Measurements from ENCODE around the gene ZNF438. TPM values are rescaled to one million over a fixed set of nuclear protein-coding genes. Genes with fewer than 3 reads are reported as not detected.

The ZNF438 gene
- total and polyA plus RNA-seq, 10 of the 15 experiments (the other 5 are each of a cell fraction or from before 2014, with no cell fraction given), result 0.93 to 5.2 (median 1.9) TPM

DNA sequence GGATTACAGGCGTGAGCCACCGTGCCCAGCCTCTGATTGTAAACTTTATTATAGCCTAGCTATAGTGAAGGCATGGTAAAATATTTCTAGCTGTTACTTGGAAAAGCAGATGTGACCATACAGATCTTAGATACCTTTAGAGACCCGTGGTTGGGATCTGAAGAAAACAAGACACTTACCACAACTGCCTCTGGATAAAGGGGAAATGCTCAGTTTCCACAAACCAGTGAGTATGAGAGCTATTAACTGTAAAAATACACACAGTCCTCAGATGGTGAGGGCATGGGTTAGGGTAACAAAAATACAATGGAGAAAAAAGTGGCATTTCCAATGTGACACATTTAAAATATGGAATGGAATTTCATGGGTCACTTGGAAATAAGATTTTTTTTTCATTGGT, 63.0 kb downstream of the ZNF438 start:
- POLR2A ChIA-PET, result no interaction called here
- FAIRE-seq (no peak), DNase-seq (ENCODE audit: low read depth, low spot score) (no peak), ATAC-seq (no peak)
- Histone ChIP-seq H3K4me2 (ENCODE audit: control insufficient read depth, insufficient read depth) (no peak overlapping the region), H3K27ac (ENCODE audit: control insufficient read depth, insufficient read depth) (no peak overlapping the region), H3K9me3 (replicated peaks; ENCODE audit: control insufficient read depth, insufficient read depth, low read length) (no peaks in the 10 kb centered on the region), H3K9ac (ENCODE audit: control insufficient read depth, insufficient read depth, low read length) (no peak overlapping the region), H2AFZ (ENCODE audit: control insufficient read depth, low read depth, low read length) (no peak overlapping the region), H3K36me3 (ENCODE audit: control insufficient read depth in 2 of 2, insufficient read depth in 2 of 2, low read length in 1 of 2) (no peaks in the 10 kb centered on the region), H3K4me3 (no peak overlapping the region), H3K4me1 (ENCODE audit: control insufficient read depth, insufficient read depth, low read length) (no peaks in the 10 kb centered on the region), H4K20me1 (ENCODE audit: control insufficient read depth, insufficient read depth) (no peaks in the 10 kb centered on the region), H3K27me3 (replicated peaks in 1 of 2; ENCODE audit: control insufficient read depth in 2 of 2, insufficient read depth in 2 of 2, low read length in 1 of 2) (no peaks in the 10 kb centered on the region), H3K79me2 (ENCODE audit: control insufficient read depth, insufficient read depth, low read length) (no peaks in the 10 kb centered on the region)
- intact Hi-C loops (cut with micrococcal nuclease; ENCODE audit: unreplicated experiment) (no loop called here), in situ Hi-C loops (cut with MboI) (no loop called here)
- SMC1A ChIA-PET (ENCODE audit: uncharacterized antibody, unreplicated experiment), result interaction anchor here (0.7 to 1.0 kb wide), 3 partner anchors 10 to 580 kb away, joined by 3 read pairs; no protein-coding TSS in a partner anchor
- RAD21 ChIA-PET (ENCODE audit: unreplicated experiment), result no interaction called here
- CTCF ChIA-PET, result no interaction called here
- no TSS peak for BruUV-seq (replicated peaks)
- WGBS (ENCODE audit: insufficient coverage, insufficient replicate concordance, low lambda C conversion rate, missing lambda C conversion rate), result 85% methylated on average over 3 of the region's 3 CpGs
- TF ChIP-seq NR2C2 (IDR thresholded peaks at IDR 0.05; ENCODE audit: borderline replicate concordance, control insufficient read depth, insufficient read length, low read depth) (no peak), CBFB (IDR thresholded peaks at IDR 0.05; ENCODE audit: low read depth) (no peak), KAT2A (conservative IDR thresholded peaks at IDR 0.05; ENCODE audit: control insufficient read depth, low read depth, low read length) (no peak), BHLHE40 (IDR thresholded peaks at IDR 0.05; ENCODE audit: borderline replicate concordance in 1 of 2, low read depth in 2 of 2, low read length in 1 of 2) (no peak), IRF4 (IDR thresholded peaks at IDR 0.05; ENCODE audit: low read depth, low read length) (no peak), WRNIP1 (IDR thresholded peaks at IDR 0.05; ENCODE audit: borderline replicate concordance, low read depth, low read length) (no peak)
- TF ChIP-seq, protein P1, sequence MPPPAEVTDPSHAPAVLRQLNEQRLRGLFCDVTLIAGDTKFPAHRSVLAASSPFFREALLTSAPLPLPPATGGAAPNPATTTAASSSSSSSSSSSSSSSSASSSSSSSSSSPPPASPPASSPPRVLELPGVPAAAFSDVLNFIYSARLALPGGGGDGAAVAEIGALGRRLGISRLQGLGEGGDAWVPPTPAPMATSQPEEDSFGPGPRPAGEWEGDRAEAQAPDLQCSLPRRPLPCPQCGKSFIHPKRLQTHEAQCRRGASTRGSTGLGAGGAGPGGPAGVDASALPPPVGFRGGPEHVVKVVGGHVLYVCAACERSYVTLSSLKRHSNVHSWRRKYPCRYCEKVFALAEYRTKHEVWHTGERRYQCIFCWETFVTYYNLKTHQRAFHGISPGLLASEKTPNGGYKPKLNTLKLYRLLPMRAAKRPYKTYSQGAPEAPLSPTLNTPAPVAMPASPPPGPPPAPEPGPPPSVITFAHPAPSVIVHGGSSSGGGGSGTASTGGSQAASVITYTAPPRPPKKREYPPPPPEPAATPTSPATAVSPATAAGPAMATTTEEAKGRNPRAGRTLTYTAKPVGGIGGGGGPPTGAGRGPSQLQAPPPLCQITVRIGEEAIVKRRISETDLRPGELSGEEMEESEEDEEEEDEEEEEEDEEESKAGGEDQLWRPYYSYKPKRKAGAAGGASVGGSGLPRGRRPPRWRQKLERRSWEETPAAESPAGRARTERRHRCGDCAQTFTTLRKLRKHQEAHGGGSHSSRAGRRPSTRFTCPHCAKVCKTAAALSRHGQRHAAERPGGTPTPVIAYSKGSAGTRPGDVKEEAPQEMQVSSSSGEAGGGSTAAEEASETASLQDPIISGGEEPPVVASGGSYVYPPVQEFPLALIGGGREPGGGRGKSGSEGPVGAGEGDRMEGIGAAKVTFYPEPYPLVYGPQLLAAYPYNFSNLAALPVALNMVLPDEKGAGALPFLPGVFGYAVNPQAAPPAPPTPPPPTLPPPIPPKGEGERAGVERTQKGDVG (CRISPR knock-in tag; IDR thresholded peaks at IDR 0.05), result no peak
- TF ChIP-seq, protein P2, sequence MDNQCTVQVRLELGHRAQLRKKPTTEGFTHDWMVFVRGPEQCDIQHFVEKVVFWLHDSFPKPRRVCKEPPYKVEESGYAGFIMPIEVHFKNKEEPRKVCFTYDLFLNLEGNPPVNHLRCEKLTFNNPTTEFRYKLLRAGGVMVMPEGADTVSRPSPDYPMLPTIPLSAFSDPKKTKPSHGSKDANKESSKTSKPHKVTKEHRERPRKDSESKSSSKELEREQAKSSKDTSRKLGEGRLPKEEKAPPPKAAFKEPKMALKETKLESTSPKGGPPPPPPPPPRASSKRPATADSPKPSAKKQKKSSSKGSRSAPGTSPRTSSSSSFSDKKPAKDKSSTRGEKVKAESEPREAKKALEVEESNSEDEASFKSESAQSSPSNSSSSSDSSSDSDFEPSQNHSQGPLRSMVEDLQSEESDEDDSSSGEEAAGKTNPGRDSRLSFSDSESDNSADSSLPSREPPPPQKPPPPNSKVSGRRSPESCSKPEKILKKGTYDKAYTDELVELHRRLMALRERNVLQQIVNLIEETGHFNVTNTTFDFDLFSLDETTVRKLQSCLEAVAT (IDR thresholded peaks at IDR 0.05), result no peak
- TF ChIP-seq, protein P3, sequence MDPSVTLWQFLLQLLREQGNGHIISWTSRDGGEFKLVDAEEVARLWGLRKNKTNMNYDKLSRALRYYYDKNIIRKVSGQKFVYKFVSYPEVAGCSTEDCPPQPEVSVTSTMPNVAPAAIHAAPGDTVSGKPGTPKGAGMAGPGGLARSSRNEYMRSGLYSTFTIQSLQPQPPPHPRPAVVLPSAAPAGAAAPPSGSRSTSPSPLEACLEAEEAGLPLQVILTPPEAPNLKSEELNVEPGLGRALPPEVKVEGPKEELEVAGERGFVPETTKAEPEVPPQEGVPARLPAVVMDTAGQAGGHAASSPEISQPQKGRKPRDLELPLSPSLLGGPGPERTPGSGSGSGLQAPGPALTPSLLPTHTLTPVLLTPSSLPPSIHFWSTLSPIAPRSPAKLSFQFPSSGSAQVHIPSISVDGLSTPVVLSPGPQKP (IDR thresholded peaks at IDR 0.05; ENCODE audit: low read depth, low read length), result no peak
- TF ChIP-seq, protein P4, sequence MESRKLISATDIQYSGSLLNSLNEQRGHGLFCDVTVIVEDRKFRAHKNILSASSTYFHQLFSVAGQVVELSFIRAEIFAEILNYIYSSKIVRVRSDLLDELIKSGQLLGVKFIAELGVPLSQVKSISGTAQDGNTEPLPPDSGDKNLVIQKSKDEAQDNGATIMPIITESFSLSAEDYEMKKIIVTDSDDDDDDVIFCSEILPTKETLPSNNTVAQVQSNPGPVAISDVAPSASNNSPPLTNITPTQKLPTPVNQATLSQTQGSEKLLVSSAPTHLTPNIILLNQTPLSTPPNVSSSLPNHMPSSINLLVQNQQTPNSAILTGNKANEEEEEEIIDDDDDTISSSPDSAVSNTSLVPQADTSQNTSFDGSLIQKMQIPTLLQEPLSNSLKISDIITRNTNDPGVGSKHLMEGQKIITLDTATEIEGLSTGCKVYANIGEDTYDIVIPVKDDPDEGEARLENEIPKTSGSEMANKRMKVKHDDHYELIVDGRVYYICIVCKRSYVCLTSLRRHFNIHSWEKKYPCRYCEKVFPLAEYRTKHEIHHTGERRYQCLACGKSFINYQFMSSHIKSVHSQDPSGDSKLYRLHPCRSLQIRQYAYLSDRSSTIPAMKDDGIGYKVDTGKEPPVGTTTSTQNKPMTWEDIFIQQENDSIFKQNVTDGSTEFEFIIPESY (IDR thresholded peaks at IDR 0.05), result no peak
- TF ChIP-seq, protein P5, sequence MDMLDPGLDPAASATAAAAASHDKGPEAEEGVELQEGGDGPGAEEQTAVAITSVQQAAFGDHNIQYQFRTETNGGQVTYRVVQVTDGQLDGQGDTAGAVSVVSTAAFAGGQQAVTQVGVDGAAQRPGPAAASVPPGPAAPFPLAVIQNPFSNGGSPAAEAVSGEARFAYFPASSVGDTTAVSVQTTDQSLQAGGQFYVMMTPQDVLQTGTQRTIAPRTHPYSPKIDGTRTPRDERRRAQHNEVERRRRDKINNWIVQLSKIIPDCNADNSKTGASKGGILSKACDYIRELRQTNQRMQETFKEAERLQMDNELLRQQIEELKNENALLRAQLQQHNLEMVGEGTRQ (IDR thresholded peaks at IDR 0.05; ENCODE audit: borderline replicate concordance, low read depth, low read length), result no peak
